ENCODE data around the gene CALD1. TPM values are rescaled to one million over a fixed set of nuclear protein-coding genes. Genes with fewer than 3 reads are reported as not detected.

The CALD1 gene
- total RNA-seq, 2 experiments from 2014 or later, result 2.1 to 2.2 TPM

DNA sequence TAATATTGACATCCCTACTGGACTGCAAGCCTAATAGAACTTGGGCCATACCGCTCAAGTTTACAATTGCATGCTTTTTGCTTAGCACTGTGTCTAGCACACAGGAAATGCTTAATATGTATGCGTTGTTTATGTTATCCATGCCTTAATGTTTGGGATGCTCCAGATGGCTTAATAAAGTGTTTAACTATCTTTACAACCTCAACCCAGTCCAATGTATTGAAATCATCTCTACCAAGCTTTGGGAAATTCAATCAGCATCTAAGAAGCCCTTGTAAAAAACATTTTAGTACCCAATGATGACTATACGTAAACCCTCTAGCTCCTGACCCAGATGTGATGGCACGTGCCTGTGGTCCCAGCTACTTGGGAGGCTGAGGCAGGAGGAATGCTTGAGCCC is 40.0 kb downstream of the CALD1 start:
- TF ChIP-seq, protein P1, sequence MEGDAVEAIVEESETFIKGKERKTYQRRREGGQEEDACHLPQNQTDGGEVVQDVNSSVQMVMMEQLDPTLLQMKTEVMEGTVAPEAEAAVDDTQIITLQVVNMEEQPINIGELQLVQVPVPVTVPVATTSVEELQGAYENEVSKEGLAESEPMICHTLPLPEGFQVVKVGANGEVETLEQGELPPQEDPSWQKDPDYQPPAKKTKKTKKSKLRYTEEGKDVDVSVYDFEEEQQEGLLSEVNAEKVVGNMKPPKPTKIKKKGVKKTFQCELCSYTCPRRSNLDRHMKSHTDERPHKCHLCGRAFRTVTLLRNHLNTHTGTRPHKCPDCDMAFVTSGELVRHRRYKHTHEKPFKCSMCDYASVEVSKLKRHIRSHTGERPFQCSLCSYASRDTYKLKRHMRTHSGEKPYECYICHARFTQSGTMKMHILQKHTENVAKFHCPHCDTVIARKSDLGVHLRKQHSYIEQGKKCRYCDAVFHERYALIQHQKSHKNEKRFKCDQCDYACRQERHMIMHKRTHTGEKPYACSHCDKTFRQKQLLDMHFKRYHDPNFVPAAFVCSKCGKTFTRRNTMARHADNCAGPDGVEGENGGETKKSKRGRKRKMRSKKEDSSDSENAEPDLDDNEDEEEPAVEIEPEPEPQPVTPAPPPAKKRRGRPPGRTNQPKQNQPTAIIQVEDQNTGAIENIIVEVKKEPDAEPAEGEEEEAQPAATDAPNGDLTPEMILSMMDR (IDR thresholded peaks at IDR 0.05), result no peak
- Mint-ChIP-seq H3K9me3 (no peaks in the 10 kb centered on the region), H3K4me1 (ENCODE audit: low read depth) (no peaks in the 10 kb centered on the region), H3K27ac (no peak overlapping the region), H3K27me3 (no peaks in the 10 kb centered on the region), H3K4me3 (no peak overlapping the region), H3K36me3 (ENCODE audit: low read depth) (no peaks in the 10 kb centered on the region)
- intact Hi-C loops (cut with micrococcal nuclease), result no loop called here
- DNase-seq (no peak), ATAC-seq (no peak)
- POLR2A ChIA-PET, result no interaction called here
- CTCF ChIA-PET, result no interaction called here

DNA sequence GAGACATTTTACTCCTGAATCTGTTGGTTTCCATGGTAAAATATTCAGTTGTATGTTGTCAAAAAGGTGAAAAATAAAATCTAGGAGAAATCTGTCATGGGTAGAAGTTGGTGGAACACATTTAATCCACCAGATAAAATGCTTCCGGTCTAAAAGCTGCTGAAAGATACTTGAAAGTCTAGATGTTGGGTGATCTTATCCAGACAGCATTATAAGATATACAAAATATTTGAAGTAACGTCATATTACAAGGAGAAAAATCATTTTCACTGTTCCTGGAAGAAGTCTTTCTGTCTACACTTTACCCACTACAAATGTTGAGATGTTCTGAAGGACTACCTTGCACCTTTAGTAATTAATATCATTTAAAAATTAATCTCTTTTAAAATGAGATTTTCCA is 40.9 kb downstream of the CALD1 start:
- Mint-ChIP-seq H3K27me3 (no peaks in the 10 kb centered on the region), H3K4me3 (no peak overlapping the region), H3K36me3 (ENCODE audit: low read depth) (no peaks in the 10 kb centered on the region), H3K9me3 (no peaks in the 10 kb centered on the region), H3K27ac (no peak overlapping the region), H3K4me1 (ENCODE audit: low read depth) (no peaks in the 10 kb centered on the region)
- DNase-seq, result no peak
- no peak for ATAC-seq
- ChIA-PET CTCF (no interaction called here), POLR2A (no interaction called here)
- intact Hi-C loops (cut with micrococcal nuclease), result no loop called here
- TF ChIP-seq, protein P1 (IDR thresholded peaks at IDR 0.05), result no peak

DNA sequence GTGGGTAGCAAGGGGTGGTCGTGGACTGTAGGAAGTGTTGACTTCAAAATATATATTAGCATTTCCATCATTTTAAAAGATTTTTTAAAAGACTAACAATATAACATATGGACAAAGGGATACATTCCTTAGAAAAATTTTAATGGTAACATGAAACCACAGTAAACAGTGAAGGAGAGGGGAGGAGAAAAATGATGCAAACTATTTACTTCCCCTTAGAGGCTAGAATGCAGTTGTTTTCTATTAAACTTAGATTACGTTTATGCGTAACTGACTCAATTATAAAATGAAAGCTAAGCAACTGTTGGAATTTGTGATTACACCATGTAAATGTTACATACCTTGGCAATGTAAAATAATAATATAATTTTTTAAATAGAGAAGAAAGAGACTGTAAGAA is 41.3 kb downstream of the CALD1 start:
- Mint-ChIP-seq H3K9me3 (no peaks in the 10 kb centered on the region), H3K36me3 (ENCODE audit: low read depth) (no peaks in the 10 kb centered on the region), H3K27me3 (no peaks in the 10 kb centered on the region), H3K4me1 (ENCODE audit: low read depth) (no peaks in the 10 kb centered on the region), H3K27ac (no peak overlapping the region), H3K4me3 (no peak overlapping the region)
- ATAC-seq, result no peak
- no peak for DNase-seq
- CTCF ChIA-PET, result no interaction called here
- TF ChIP-seq, protein P1 (IDR thresholded peaks at IDR 0.05), result no peak
- intact Hi-C loops (cut with micrococcal nuclease), result no loop called here
- POLR2A ChIA-PET, result no interaction called here

DNA sequence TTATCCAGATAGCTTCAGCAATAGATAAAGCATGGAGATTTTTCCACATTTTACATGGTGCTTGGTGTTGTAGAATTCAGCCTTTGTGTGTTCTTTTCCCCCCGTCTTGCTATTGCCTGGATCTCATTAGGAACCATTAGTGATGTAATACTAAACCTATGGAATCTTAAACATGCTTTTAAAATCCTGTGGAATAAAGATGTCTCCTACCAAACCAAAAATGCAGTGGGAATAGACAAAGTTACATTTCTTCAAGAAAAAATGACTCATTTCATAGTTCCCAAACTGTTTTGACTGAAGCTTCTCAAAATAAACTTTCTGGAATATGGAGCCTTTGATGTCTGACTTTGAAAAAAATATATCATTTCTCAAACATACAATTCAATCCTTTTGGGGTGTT is 44.0 kb downstream of the CALD1 start:
- H3K4me3 Mint-ChIP-seq, result no peak overlapping the region
- ChIA-PET CTCF (interaction anchor here (0.9 kb wide), 1 partner anchor 276 kb away, joined by 3 read pairs; no protein-coding TSS in a partner anchor), POLR2A (no interaction called here)
- DNase-seq (no peak), ATAC-seq (no peak)
- H3K4me1 Mint-ChIP-seq (ENCODE audit: low read depth), result no peaks in the 10 kb centered on the region
- H3K27me3 Mint-ChIP-seq, result no peaks in the 10 kb centered on the region
- no peak overlapping the region for H3K27ac Mint-ChIP-seq
- intact Hi-C loops (cut with micrococcal nuclease), result no loop called here
- TF ChIP-seq, protein P1 (IDR thresholded peaks at IDR 0.05), result no peak
- H3K9me3 Mint-ChIP-seq, result no peaks in the 10 kb centered on the region
- no peaks in the 10 kb centered on the region for H3K36me3 Mint-ChIP-seq (ENCODE audit: low read depth)

DNA sequence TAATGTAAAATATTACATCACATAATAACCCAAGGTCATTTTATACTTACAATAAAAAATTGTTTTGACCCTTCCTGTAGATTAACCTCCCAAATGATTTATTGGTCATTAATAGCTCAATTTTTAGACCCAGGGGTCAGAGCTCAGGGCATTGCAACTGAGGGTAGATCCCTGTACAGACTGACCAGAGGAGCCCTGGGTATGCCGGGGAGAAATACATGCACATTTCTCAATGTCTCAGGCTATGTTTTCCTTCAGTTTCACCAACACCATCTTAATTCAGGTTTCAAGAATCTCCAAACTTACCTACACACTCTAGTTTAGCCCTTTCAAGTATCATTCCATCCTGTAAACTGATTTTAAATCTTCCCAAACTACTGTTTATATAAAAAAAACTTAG is 46.2 kb downstream of the CALD1 start:
- ATAC-seq, result no peak
- Mint-ChIP-seq H3K4me1 (ENCODE audit: low read depth) (no peaks in the 10 kb centered on the region), H3K27ac (no peak overlapping the region), H3K36me3 (ENCODE audit: low read depth) (no peaks in the 10 kb centered on the region), H3K27me3 (no peaks in the 10 kb centered on the region), H3K4me3 (no peak overlapping the region), H3K9me3 (no peaks in the 10 kb centered on the region)
- ChIA-PET POLR2A (interaction anchor here (0.6 kb wide), 1 partner anchor 18 kb away, joined by 4 read pairs; no protein-coding TSS in a partner anchor), CTCF (no interaction called here)
- TF ChIP-seq, protein P1 (IDR thresholded peaks at IDR 0.05), result no peak
- intact Hi-C loops (cut with micrococcal nuclease), result no loop called here
- DNase-seq, result no peak
